ENCODE data around the gene POLR1G.
A peak's percentile ranks its signal among the peaks of the same experiment; 100 is the strongest.

DNA sequence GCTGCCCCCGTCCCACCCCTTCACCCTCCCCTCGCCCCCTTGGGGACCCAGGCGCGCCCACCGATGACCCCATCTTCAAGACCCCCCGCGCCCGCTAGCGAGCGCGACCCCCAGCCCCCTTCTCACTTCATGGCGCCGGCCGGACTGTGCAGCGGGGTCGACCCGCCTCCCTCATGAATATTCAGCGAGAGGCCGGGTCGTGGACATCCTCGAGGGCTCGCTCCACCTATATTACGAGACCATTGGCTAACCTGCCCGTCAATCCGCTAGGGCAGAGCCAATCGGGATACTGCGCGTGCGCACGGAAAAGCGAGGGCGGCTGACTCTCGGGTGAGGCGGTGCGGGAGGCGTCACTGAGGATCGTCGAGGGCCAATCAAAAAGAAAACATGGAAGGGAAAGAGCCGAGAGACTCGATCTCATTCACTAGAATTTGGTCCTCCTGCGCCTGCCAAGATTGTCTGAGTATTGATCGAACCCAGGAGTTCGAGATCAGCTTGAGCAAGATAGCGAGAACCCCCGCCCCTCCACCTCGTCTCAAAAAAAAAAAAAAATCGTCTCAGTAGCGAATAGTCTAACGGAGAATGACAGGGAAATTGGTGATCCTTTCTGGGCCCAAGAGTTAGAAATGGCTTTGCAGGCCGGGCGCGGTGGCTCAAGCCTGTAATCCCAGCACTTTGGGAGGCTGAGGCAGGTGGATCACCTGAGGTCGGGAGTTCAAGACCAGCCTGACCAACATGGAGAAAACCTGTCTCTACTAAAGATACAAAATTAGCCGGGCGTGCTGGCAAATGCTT is 35.8 kb upstream of the POLR1G start, which contains the start of gene ERCC2:
- TF ChIP-seq POLR2A (IDR thresholded peaks at IDR 0.05; ENCODE audit: low read depth, low read length): peak; percentile 59; the same call in 1 of the 2 replicates
- no peak for TF ChIP-seq POLR2AphosphoS5 (IDR thresholded peaks at IDR 0.05; ENCODE audit: low read depth, low read length)
- 0 out of 2 replicates have a peak, but pooled peaks have one; percentile 18 for TF ChIP-seq TAF1 (IDR thresholded peaks at IDR 0.05; ENCODE audit: borderline replicate concordance, low read depth, low read length)
